ENCODE results near the gene TLE7.

The TLE7 gene

GRCh38 chr16:71461686-71462648 lies 20.1 kb upstream of the TLE7 start, which contains the start of gene ZNF23 (continued):
- TF ChIP-seq ZNF747 (tag by site-specific recombination; IDR thresholded peaks at IDR 0.05) (no peak), ZBTB17 (tag by site-specific recombination; IDR thresholded peaks at IDR 0.05) (peak; percentile 52), ZNF561 (tag by site-specific recombination; IDR thresholded peaks at IDR 0.05; ENCODE audit: borderline replicate concordance) (peak; percentile 74; the same call in 1 of the 2 replicates), SP3 (tag by site-specific recombination; IDR thresholded peaks at IDR 0.05) (peak; percentile 47), OSR2 (tag by site-specific recombination; IDR thresholded peaks at IDR 0.05) (no peak), ZNF701 (tag by site-specific recombination; IDR thresholded peaks at IDR 0.05) (no peak), ZNF335 (tag by site-specific recombination; conservative IDR thresholded peaks at IDR 0.05) (peak; percentile 80), ZNF629 (tag by site-specific recombination; IDR thresholded peaks at IDR 0.05) (peak; percentile 98), MEIS1 (CRISPR knock-in tag; IDR thresholded peaks at IDR 0.05; ENCODE audit: borderline replicate concordance) (no peak), ZNF280C (tag by site-specific recombination; IDR thresholded peaks at IDR 0.05) (no peak), KLF16 (tag by site-specific recombination; IDR thresholded peaks at IDR 0.05) (peak; percentile 80), ZNF777 (tag by site-specific recombination; IDR thresholded peaks at IDR 0.05; ENCODE audit: borderline replicate concordance) (no peak), YY1 (tag by site-specific recombination; IDR thresholded peaks at IDR 0.05) (0 out of 2 replicates have a peak, but pooled peaks have one; percentile 28), ZNF398 (tag by site-specific recombination; IDR thresholded peaks at IDR 0.05) (no peak), ZNF692 (tag by site-specific recombination; IDR thresholded peaks at IDR 0.05) (peak; percentile 69; the same call in 1 of the 2 replicates), ZNF677 (tag by site-specific recombination; IDR thresholded peaks at IDR 0.05) (no peak), ZNF121 (tag by site-specific recombination; IDR thresholded peaks at IDR 0.05) (no peak), ZBTB1 (tag by site-specific recombination; IDR thresholded peaks at IDR 0.05) (no peak)
- TF ChIP-seq, protein P1, sequence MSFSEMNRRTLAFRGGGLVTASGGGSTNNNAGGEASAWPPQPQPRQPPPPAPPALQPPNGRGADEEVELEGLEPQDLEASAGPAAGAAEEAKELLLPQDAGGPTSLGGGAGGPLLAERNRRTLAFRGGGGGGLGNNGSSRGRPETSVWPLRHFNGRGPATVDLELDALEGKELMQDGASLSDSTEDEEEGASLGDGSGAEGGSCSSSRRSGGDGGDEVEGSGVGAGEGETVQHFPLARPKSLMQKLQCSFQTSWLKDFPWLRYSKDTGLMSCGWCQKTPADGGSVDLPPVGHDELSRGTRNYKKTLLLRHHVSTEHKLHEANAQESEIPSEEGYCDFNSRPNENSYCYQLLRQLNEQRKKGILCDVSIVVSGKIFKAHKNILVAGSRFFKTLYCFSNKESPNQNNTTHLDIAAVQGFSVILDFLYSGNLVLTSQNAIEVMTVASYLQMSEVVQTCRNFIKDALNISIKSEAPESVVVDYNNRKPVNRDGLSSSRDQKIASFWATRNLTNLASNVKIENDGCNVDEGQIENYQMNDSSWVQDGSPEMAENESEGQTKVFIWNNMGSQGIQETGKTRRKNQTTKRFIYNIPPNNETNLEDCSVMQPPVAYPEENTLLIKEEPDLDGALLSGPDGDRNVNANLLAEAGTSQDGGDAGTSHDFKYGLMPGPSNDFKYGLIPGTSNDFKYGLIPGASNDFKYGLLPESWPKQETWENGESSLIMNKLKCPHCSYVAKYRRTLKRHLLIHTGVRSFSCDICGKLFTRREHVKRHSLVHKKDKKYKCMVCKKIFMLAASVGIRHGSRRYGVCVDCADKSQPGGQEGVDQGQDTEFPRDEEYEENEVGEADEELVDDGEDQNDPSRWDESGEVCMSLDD (tag by site-specific recombination; IDR thresholded peaks at IDR 0.05), result peak; percentile 87; the same call in 1 of the 2 replicates
- TF ChIP-seq, protein P2, sequence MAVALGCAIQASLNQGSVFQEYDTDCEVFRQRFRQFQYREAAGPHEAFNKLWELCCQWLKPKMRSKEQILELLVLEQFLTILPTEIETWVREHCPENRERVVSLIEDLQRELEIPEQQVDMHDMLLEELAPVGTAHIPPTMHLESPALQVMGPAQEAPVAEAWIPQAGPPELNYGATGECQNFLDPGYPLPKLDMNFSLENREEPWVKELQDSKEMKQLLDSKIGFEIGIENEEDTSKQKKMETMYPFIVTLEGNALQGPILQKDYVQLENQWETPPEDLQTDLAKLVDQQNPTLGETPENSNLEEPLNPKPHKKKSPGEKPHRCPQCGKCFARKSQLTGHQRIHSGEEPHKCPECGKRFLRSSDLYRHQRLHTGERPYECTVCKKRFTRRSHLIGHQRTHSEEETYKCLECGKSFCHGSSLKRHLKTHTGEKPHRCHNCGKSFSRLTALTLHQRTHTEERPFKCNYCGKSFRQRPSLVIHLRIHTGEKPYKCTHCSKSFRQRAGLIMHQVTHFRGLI (tag by site-specific recombination; IDR thresholded peaks at IDR 0.05), result peak; percentile 72
- TF ChIP-seq, protein P3, sequence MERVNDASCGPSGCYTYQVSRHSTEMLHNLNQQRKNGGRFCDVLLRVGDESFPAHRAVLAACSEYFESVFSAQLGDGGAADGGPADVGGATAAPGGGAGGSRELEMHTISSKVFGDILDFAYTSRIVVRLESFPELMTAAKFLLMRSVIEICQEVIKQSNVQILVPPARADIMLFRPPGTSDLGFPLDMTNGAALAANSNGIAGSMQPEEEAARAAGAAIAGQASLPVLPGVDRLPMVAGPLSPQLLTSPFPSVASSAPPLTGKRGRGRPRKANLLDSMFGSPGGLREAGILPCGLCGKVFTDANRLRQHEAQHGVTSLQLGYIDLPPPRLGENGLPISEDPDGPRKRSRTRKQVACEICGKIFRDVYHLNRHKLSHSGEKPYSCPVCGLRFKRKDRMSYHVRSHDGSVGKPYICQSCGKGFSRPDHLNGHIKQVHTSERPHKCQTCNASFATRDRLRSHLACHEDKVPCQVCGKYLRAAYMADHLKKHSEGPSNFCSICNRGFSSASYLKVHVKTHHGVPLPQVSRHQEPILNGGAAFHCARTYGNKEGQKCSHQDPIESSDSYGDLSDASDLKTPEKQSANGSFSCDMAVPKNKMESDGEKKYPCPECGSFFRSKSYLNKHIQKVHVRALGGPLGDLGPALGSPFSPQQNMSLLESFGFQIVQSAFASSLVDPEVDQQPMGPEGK (tag by site-specific recombination; IDR thresholded peaks at IDR 0.05), result 0 out of 2 replicates have a peak, but pooled peaks have one; percentile 13
- TF ChIP-seq, protein P4, sequence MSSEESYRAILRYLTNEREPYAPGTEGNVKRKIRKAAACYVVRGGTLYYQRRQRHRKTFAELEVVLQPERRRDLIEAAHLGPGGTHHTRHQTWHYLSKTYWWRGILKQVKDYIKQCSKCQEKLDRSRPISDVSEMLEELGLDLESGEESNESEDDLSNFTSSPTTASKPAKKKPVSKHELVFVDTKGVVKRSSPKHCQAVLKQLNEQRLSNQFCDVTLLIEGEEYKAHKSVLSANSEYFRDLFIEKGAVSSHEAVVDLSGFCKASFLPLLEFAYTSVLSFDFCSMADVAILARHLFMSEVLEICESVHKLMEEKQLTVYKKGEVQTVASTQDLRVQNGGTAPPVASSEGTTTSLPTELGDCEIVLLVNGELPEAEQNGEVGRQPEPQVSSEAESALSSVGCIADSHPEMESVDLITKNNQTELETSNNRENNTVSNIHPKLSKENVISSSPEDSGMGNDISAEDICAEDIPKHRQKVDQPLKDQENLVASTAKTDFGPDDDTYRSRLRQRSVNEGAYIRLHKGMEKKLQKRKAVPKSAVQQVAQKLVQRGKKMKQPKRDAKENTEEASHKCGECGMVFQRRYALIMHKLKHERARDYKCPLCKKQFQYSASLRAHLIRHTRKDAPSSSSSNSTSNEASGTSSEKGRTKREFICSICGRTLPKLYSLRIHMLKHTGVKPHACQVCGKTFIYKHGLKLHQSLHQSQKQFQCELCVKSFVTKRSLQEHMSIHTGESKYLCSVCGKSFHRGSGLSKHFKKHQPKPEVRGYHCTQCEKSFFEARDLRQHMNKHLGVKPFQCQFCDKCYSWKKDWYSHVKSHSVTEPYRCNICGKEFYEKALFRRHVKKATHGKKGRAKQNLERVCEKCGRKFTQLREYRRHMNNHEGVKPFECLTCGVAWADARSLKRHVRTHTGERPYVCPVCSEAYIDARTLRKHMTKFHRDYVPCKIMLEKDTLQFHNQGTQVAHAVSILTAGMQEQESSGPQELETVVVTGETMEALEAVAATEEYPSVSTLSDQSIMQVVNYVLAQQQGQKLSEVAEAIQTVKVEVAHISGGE (tag by site-specific recombination; conservative IDR thresholded peaks at IDR 0.05; ENCODE audit: low read depth), result peak; percentile 95

All from HEK293 (cell line).